Stimulated activated CD4-positive, alpha-beta T cell treated with anti-CD3 and anti-CD28 coated beads, Interleukin-1b, Interleukin-23, amount 100 ng/mL, for 1 hour (primary cell): Measurements from ENCODE around the gene PCTP.

Experiments
- DNase-seq, 2 donors: peaks; one replicate each; pipeline ENCODE4 v3.0.0-alpha.2; 2020; ENCODE audit warnings: low read depth in 2 of 2

PCTP gene

GRCh38 chr17:55727920-55728319 is 22.9 kb upstream of the PCTP start:
- no peak for DNase-seq

DNA sequence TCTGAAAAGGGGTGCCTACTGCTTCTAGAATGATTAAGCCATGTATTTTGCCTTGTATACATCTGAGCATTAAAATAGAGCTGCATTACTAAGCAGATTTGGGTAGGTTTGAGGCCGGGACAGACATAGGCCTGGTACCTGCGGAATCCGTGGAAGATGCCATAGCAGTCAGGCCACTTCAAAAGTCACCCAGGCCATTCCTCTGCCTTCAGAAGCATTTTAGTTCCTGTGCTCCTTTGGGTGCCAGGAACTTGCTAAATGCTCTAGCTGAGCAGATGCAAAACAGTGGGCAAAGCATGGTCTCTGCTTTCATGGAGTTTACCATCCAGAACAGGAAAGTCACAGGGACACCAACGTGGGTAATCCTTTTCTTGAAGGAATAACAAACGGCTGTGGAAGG is 22.5 kb upstream of the PCTP start:
- DNase-seq, result no peak

DNA sequence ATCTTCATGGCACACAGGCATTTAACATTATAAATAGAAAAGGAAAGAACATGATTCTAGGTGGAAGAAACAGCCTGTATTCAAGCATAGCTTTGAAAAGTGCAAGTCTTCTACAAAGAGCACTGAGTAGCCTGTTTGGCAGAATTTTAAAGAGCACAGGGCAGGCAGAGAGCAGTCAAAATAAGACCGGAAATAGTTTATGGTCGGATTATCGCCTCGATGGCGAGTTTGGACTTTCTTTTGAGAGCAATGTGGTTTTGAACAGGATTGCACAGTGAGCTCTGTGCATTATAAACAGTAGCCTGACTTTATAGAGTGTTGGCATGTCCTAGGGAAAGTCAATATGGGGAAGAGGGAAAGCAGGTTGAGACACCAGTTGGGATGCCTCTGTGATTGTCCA is 22.0 kb upstream of the PCTP start:
- DNase-seq, result no peak

- DNase-seq, result no peak
These were observed 21.4 kb upstream of the PCTP start for GRCh38 chr17:55729484-55729883.

GRCh38 chr17:55730380-55730779 is 20.5 kb upstream of the PCTP start:
- no peak for DNase-seq

DNA sequence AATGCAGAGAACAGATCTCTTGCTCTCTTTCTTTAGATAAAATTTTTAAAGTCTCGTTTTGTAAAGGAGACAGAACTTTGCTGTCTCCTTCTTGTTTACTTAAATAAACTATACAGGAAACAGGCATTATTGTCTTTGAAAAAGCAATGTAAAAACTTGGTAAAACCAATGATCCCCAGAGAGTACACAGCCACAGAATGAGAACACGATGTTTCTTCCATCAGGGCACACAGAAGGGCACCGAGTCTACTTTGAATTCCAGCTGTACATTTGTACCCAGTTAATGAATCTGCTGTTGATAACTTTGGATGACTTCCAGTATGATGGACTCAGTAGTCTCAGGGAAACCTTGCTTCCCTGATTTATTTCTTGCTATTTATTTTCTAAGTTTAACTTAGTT is 20.0 kb upstream of the PCTP start:
- DNase-seq, result no peak

DNA sequence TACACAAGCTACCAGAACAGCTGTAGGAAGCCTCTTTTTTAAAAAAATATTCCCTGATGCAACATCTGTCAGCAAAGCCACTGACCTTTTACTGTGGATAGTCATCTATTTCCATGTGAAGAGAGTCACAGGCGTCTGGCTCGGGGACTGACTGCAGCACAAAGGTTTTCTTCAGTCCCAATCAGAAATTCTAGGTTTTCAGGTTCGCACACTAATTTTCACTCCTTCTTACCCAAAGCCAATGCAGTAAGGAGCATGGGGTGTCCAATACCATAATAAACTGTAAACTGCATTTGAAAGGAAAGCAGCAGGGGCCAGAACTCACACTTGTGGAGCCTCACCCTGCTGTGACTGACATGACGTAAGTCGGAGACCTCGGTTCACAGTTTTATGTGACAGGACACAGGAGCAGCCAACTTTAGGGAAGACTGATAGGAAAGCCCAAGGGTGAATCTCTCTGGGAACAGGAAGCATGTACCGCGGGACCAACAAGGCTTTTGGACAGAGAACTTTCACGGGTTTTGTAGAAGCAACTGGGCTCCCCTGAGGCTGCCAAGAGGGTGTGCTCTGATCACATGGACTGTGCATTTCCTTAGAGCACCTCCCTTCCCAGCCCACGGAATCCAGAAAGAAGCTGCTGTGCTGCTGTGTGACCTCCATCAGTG is 19.1 kb upstream of the PCTP start:
- DNase-seq, result no peak

DNA sequence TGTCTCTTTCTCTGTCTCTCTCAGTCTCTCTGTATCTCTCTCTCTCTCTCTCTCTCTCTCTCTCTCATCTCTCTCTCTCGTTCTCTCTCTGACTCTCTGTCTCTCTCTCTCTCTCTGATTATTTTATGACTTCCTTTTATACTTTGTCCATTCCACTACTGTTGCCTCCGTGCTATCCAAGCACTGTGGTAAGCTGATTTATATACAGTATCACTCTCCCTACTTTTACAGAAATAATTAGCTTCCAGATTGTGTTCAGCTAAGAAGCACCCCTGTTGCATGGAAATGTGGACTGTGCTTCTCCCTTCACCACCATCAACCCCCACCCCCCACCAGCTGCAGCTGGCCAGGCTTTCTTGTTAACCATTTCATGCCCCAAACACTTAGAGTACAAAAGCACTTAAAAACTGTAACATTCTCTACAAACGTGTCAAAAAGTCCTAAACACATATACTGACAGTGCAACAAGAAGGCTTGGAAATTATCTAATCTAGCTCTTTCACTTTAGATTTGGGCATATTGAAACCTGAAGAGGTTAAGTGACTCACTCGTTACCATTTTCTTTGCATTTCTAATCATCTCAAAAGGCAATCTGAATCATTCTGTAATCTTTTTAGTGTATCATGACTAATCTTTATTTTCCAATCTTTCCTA is 16.6 kb upstream of the PCTP start:
- DNase-seq, result no peak

DNA sequence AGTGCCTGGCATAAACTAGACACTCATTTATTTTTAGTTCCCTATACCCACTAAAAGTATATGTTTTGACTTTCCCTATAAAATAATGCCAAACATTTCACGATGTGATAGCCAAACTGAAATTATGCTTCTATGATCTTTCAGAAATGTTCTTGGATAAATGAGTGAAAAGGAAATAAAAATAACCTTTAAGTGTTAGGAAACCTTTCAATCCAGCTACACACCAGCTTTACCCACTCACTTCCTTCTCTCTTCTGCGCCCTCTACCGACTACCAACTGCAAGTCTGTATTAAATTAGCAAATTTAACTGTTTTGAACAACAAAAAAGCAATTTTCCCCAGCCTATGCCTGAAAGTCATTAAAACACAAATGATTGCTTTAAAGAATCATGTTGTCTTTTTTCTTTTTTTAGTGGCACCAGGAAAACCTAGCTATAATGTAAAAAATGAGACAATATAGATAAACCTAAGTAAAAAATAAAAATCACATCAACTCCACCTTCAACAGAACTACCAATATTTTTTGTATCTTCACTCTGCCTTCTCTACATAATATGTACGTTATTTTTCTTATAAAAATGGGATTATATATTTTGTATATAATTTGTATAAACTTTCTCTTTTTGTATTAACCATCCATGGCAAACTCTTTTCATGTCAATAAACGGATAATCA is 15.0 kb upstream of the PCTP start:
- DNase-seq, result no peak

DNA sequence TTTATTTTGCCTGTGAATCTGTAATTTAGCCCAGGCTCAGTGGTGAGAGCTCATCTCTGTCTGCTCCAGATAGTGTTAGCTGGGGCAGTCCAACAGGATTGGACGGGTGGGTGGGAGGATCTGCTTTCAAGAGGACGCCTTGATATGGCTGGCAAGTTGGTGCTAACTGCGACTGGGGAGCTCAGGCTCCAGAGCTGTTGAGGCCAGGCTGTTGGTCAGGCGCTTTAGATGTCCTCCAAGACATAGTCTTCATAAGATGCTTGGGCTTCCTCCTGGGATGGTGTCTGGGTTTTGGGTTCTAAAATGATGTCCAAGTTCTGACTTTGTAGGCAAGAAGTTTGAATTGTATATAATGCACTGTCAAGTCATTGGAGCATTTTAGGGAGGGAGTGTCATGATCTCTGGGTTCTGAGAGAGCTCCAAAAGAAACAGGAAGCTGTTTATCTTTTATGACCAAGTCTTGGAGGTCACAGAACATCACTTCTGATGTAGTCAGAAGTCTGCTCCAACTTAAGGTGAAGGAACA is 12.8 kb upstream of the PCTP start:
- no peak for DNase-seq

DNA sequence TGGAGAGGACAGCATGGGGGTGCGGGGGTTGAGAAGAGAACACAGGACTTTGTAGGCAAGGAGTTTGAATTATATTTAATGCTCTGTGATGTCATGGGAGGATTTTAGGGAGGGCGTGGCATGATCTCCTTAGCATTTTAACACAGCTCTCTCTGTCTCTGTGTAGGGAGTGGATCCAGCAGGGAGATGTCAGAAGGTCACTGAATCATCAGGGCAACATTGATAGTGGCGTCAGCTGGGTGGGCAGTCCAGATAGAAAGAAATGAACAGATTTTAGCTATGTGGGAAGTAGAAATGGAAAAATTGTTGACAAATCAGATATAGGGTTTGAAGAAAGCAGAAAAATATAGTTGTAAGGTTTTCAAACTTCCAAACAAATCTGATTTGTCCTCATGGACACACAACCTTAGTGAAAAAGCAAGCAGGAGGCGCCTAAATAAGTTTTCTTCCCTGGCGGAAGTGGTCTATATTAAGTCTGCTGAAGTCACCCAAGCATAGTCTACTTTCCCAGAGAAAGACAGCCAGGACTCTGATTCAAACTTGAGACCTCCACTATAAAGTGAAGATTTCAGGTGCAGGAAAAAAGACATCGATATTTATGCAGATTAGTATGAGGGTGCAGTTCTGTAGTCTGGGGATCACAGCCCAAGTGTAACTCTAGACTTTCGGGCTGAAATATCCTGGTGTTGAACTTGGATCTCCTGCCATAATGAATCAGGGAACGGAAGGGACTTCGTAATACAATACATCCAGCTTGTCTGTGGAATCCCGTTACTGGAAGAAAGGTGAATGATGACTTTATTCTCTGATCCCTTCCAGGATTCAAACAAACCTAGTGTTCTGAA is 10.1 kb upstream of the PCTP start:
- no peak for DNase-seq

- DNase-seq, result no peak
These were observed 9.5 kb upstream of the PCTP start for GRCh38 chr17:55741356-55741700.

DNA sequence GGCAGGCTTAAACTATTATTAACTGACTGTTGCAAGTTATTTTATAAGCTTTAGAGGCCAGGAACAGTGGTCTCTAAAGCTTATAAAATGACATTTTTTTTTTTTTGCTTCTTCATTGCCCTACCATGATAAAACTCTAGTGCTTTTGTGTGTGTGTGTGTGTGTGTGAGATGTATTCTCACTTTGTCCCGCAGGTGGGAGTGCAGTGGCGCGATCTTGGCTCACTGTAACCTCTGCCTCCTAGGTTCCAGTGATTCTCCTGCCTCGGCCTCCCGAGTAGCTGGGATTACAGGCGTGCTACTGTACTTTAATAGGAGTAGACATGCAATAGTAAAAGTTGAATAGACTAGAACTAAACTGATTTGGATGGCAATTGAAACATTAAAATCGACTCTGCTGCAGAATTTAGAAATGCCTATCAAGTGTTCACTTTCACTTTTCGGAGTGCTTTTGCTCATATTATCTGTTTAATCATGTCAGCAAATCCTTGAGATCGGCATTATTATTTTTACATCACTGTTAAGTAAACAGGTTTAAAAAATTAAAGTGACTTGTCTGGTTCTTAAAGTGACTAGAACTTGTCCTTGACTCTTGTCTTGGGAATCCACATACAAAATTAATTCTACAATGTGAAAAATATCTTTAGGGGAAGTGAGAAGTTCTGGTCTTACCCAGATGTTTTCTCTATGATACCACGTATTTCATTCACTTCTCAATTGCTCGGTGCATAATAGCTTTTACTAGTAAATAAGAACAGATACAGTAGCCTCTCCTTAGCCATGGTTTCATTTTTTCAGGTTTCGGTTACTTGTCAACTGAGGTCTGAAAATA is 8.4 kb upstream of the PCTP start:
- DNase-seq, result no peak

DNA sequence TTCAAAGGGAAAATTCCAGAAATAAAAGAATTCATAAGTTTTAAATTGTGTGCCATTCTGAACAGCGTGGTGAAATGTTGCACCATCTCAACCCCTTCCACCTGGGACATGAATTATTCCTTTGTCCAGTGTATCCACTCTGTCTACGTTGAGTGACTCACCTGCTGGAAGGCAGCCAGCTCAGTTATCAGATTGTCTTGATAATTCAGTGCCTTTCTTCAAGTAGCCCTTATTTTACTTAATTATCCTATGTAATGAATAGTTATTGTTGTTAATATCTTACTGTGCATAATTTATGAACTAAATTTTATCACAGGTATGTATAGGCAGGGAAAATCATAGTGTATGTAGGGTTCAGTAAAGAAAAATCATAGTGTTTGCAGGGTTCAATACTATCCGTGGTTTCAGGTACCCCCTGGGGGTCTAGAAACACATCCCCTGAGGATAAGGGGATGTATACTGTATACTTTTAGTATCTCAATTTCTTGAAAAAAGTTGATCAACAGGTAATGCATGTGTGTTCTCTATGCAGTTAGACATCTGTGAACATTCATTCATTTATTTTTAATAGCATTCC is 7.7 kb upstream of the PCTP start:
- DNase-seq, result no peak

DNA sequence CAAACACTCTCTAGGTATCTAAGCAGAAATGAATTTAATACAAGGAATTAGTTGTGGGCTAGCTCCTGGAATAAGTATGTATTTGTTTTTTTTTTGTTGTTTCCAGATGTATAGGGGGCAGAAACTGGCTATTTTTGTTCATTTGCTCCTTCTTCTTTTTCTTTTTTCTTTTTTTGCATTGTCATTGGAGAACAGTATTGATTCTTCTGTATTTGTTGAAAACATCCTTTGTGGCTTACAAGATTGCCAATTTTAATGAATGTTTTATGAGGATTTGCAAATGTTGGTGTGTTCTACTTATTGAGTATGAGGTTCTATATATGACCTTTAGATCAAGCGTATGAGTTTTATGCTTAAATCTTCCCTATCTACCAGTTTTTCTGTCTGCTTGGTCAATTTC is 5.6 kb upstream of the PCTP start:
- DNase-seq, result no peak

DNA sequence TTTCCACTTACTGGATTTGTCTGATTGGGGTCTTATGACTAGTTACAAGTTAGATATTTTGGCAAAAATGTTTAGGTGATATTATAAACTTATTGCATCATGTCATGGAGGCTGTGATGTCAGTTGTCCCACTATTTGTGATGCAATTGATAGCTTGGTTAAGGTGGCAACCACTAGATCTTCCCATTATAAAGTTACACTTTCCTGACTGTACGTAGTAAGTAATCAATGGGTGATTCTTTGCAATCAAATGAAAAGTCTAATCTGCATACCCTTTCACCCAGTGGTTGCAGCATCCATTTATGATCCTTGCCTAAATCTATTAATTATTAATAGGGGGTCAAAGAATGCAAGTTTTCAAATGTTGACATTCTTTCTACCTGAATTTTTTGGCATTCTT is 4.4 kb upstream of the PCTP start:
- DNase-seq, result no peak

- DNase-seq, result no peak
These were observed 3.6 kb upstream of the PCTP start for GRCh38 chr17:55747209-55747608.

- DNase-seq, result no peak
These were observed 2.0 kb upstream of the PCTP start for GRCh38 chr17:55748841-55749240.

GRCh38 chr17:55749985-55750384 is 866 bp upstream of the PCTP start:
- no peak for DNase-seq

GRCh38 chr17:55751720-55752250 is 934 bp downstream of the PCTP start:
- no peak for DNase-seq

- DNase-seq, result no peak
These were observed 5.8 kb downstream of the PCTP start for GRCh38 chr17:55756689-55757088.
